ENCODE measurements around the gene HTRA1.

DNA sequence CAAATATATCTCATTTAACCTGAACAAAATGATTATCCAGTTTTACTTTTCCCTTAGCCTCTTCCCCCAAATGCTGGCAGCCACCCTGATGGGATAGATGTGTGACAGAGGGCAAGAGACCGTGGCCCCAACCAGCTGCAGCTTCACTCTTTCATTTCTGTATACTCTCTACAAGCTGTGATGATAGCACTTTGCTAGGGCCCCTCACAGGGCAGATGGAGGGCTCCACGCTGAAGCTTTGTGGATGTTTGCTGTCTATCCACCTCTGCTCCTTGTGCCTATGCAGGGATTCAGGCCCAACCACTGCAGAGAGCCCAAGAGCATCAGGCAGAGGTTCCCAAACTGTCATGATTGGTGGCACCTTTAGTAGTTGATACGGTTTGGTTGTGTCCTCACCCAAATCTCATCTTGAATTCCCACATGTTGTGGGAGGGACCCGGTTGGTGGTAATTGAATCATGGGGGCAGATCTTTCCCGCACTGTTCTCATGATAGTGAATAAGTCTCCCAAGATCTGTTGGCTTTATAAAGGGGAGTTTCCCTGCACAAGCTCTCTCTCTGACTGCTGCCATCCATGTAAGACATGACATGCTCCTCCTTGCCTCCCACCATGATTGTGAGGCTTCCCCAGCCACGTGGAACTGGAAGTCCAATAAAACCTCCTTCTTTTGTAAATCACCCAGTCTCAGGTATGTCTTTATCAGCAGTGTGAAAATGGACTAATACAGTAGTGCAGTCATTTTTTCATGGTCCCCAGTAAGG, 20.1 kb downstream of the HTRA1 start:
- TF ChIP-seq, protein P1, sequence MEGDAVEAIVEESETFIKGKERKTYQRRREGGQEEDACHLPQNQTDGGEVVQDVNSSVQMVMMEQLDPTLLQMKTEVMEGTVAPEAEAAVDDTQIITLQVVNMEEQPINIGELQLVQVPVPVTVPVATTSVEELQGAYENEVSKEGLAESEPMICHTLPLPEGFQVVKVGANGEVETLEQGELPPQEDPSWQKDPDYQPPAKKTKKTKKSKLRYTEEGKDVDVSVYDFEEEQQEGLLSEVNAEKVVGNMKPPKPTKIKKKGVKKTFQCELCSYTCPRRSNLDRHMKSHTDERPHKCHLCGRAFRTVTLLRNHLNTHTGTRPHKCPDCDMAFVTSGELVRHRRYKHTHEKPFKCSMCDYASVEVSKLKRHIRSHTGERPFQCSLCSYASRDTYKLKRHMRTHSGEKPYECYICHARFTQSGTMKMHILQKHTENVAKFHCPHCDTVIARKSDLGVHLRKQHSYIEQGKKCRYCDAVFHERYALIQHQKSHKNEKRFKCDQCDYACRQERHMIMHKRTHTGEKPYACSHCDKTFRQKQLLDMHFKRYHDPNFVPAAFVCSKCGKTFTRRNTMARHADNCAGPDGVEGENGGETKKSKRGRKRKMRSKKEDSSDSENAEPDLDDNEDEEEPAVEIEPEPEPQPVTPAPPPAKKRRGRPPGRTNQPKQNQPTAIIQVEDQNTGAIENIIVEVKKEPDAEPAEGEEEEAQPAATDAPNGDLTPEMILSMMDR (IDR thresholded peaks at IDR 0.05), result no peak
- TF ChIP-seq POLR2A (IDR thresholded peaks at IDR 0.05), result no peak
